Upper lobe of left lung (tissue), 6 donors: ENCODE data around the gene UFM1. TPM values are rescaled to one million over a fixed set of nuclear protein-coding genes. Genes with fewer than 3 reads are reported as not detected.
A peak's percentile ranks its signal among the peaks of the same experiment; 100 is the strongest.
"Not testable (repeated sequence)": the region's sequence is repeated elsewhere in the genome, so short reads cannot be mapped to it uniquely, and the experiment has no call there.

ENCODE experiments used
- ATAC-seq, 2 donors: fragments of 200-7000 bp; cut with Tn5 transposase; one replicate each; pipeline ENCODE4 v1.9.1; 2022; ENCODE audit warnings: mild to moderate bottlenecking in 2 of 2, moderate library complexity in 2 of 2; ENCODE audit not compliant: low FRiP score in 2 of 2
- DNase-seq, 2 donors: peaks; one replicate each; pipeline ENCODE4 v3.0.0-alpha.2; 2019 to 2020
- H3K27ac ChIP-seq, 4 donors: fragments of 200-600 bp; sonication (generic); one replicate each; pipeline ENCODE4 v1.5.1; 2016 to 2019
- H3K27me3 ChIP-seq, 4 donors: fragments of 200-600 bp; sonication (generic); one replicate each; pipeline ENCODE4 v1.5.1; 2017 to 2019
- H3K36me3 ChIP-seq, 4 donors: fragments of 200-600 bp; sonication (generic); one replicate each; pipeline ENCODE4 v1.5.1; 2016 to 2019
- H3K4me1 ChIP-seq, 4 donors: fragments of 200-600 bp; sonication (generic); one replicate each; pipeline ENCODE4 v1.5.1; 2018 to 2019
- H3K4me3 ChIP-seq, 4 donors: fragments of 200-600 bp; sonication (generic); one replicate each; pipeline ENCODE4 v1.5.1; 2017 to 2019; ENCODE audit warnings: mild to moderate bottlenecking in 2 of 4, moderate library complexity in 1 of 4
- H3K9me3 ChIP-seq, 4 donors: fragments of 200-600 bp; sonication (generic); one replicate each; pipeline ENCODE4 v1.5.1; 2018 to 2019
- CTCF ChIP-seq, 6 experiments: fragments of 450-650 bp in 4 of 6; fragments of 200-600 bp in 2 of 6; sonication (generic) in 2 of 6; IDR thresholded peaks; one replicate each; pipeline ENCODE4 v1.5.1; 2016 to 2019; ENCODE audit warnings: antibody characterized with exemption in 6 of 6
- EP300 ChIP-seq, 4 donors: sonication (generic); formaldehyde crosslinking; IDR thresholded peaks; one replicate each; pipeline ENCODE4 v1.5.1; 2017; ENCODE audit warnings: antibody characterized with exemption in 4 of 4, control low read depth in 2 of 4
- POLR2A ChIP-seq, 4 donors: fragments of 450-650 bp; IDR thresholded peaks; one replicate each; pipeline ENCODE4 v1.5.1; 2016 to 2017; ENCODE audit warnings: antibody characterized with exemption in 4 of 4, mild to moderate bottlenecking in 2 of 4
- POLR2AphosphoS5 ChIP-seq, 2 donors: sonication (generic); formaldehyde crosslinking; IDR thresholded peaks; one replicate each; pipeline ENCODE4 v1.5.1; 2017; ENCODE audit warnings: antibody characterized with exemption in 2 of 2
- WGBS, 2 donors: methylation state at CpG; one replicate each; pipeline ENCODE4 v1.1.5; 2017 to 2018; 5-methylcytosine and 5-hydroxymethylcytosine counted together
- total RNA-seq, 6 donors: library from RNA; depleted of rRNA in 4 of 6; stranded (reverse); fragments of >200 nt in 4 of 6; gene quantifications; one replicate each; pipeline versions ENCODE4 v1.1.0 to v1.2.1, GENCODE V29; 2016 to 2021
- donor health status: DM: no; HTN: no; CAD: no; lungs with moderate emphysema.
- donor health status: DM: no; HTN: yes; CAD: no; lungs with severe emphysema.

The UFM1 gene
- 10 to 100 TPM; 21.2 to 84.9 (median 50.5) TPM for total RNA-seq

GRCh38 chr13:38349390-38350113, at the start of gene UFM1:
Gene UFM1 (plus strand): TSS chr13:38349851. CDS start chr13:38349920, 69 bp downstream.
- Histone ChIP-seq H3K9me3 (no peaks in the 10 kb centered on the region), H3K4me3 (peak within 1 kb of the TSS; percentile 61 to 84 (median 72)), H3K27ac (peak within 1 kb of the TSS; percentile 84 to 96 (median 92)), H3K27me3 (no peaks in the 10 kb centered on the region), H3K36me3 (peaks cover 0 to 22% (median 2%) of the 10 kb centered on the region in 4 donors), H3K4me1 (peaks cover 13 to 33% (median 19%) of the 10 kb centered on the region in 4 donors)
- peak in 3 of 4 donors; percentile 35 to 78 (median 75) for TF ChIP-seq POLR2A (IDR thresholded peaks at IDR 0.05)
- TF ChIP-seq EP300 (IDR thresholded peaks at IDR 0.05): peak in 1 of 4 donors; percentile 54
- TF ChIP-seq POLR2AphosphoS5 (IDR thresholded peaks at IDR 0.05): peak; percentile 68 to 72
- TF ChIP-seq CTCF (IDR thresholded peaks at IDR 0.05): no peak
- DNase-seq (peak; percentile 93 to 98), ATAC-seq (peak; percentile 100)
- 0 to 1% methylated on average over 31 to 41 of the region's 41 CpGs for WGBS, 2 donors

GRCh38 chr13:38301236-38301635, 48.4 kb upstream of the UFM1 start:
- 68 to 77% methylated on average over 4 of the region's 4 CpGs for WGBS, 2 donors
- DNase-seq: no peak
- Histone ChIP-seq H3K36me3 (no peaks in the 10 kb centered on the region), H3K27ac (no peak overlapping the region), H3K9me3 (no peaks in the 10 kb centered on the region), H3K27me3 (no peaks in the 10 kb centered on the region), H3K4me1 (no peaks in the 10 kb centered on the region), H3K4me3 (no peak overlapping the region)
- no peak for ATAC-seq
- no peak for TF ChIP-seq EP300 (IDR thresholded peaks at IDR 0.05)

- no peaks in the 10 kb centered on the region for H3K36me3 ChIP-seq
- TF ChIP-seq POLR2A (IDR thresholded peaks at IDR 0.05) (no peak), CTCF (IDR thresholded peaks at IDR 0.05) (no peak), EP300 (IDR thresholded peaks at IDR 0.05) (no peak), POLR2AphosphoS5 (IDR thresholded peaks at IDR 0.05) (no peak)
- ATAC-seq (no peak), DNase-seq (no peak)
- WGBS, 2 donors: 47% methylated on average over 2 of the region's 2 CpGs
- H3K27ac ChIP-seq: no peak overlapping the region
- H3K9me3 ChIP-seq: no peaks in the 10 kb centered on the region
- H3K4me1 ChIP-seq: no peaks in the 10 kb centered on the region
- H3K4me3 ChIP-seq: no peak overlapping the region
- H3K27me3 ChIP-seq: no peaks in the 10 kb centered on the region
Observed at GRCh38 chr13:38303816-38304320, 45.8 kb upstream of the UFM1 start.

GRCh38 chr13:38308736-38309135, 40.9 kb upstream of the UFM1 start:
- no peak overlapping the region for H3K4me3 ChIP-seq
- WGBS, 2 donors: 84 to 91% methylated on average over 2 of the region's 2 CpGs
- TF ChIP-seq EP300 (IDR thresholded peaks at IDR 0.05) (no peak), POLR2A (IDR thresholded peaks at IDR 0.05) (no peak), CTCF (IDR thresholded peaks at IDR 0.05) (no peak), POLR2AphosphoS5 (IDR thresholded peaks at IDR 0.05) (no peak)
- H3K9me3 ChIP-seq: no peaks in the 10 kb centered on the region
- H3K27ac ChIP-seq: no peak overlapping the region
- H3K36me3 ChIP-seq: no peaks in the 10 kb centered on the region
- DNase-seq (no peak), ATAC-seq (no peak)
- no peaks in the 10 kb centered on the region for H3K4me1 ChIP-seq
- H3K27me3 ChIP-seq: no peaks in the 10 kb centered on the region

- DNase-seq (no peak), ATAC-seq (no peak)
- no peaks in the 10 kb centered on the region for H3K4me1 ChIP-seq
- no peaks in the 10 kb centered on the region for H3K27me3 ChIP-seq
- H3K36me3 ChIP-seq: no peaks in the 10 kb centered on the region
- TF ChIP-seq CTCF (IDR thresholded peaks at IDR 0.05): no peak
- no peak for TF ChIP-seq POLR2A (IDR thresholded peaks at IDR 0.05)
- no peak for TF ChIP-seq EP300 (IDR thresholded peaks at IDR 0.05)
- TF ChIP-seq POLR2AphosphoS5 (IDR thresholded peaks at IDR 0.05): no peak
- H3K9me3 ChIP-seq: no peaks in the 10 kb centered on the region
- H3K4me3 ChIP-seq: no peak overlapping the region
- H3K27ac ChIP-seq: no peak overlapping the region
Observed at GRCh38 chr13:38309397-38309796, 40.3 kb upstream of the UFM1 start.

GRCh38 chr13:38311175-38311574, 38.5 kb upstream of the UFM1 start:
- DNase-seq: peak in 1 of 2 donors; percentile 30
- H3K4me1 ChIP-seq, H3K27me3 ChIP-seq, H3K27ac ChIP-seq, H3K4me3 ChIP-seq, H3K9me3 ChIP-seq, ATAC-seq, H3K36me3 ChIP-seq: not testable (repeated sequence)
- 93 to 99% methylated on average over 10 of the region's 10 CpGs for WGBS, 2 donors
